Fibroblast of skin of left quadriceps (primary cell): ENCODE measurements around the gene SURF1.

ENCODE experiments used
- DNase-seq, 2 experiments: peaks; one replicate each; pipeline ENCODE4 v3.0.0-alpha.2; 2013; ENCODE audit warnings: low read depth in 2 of 2

SURF1 gene

GRCh38 chr9:133362359-133363044 is 6.2 kb upstream of the SURF1 start:
- DNase-seq, result no peak

- DNase-seq, result no peak
Observed at GRCh38 chr9:133361507-133362092, 5.3 kb upstream of the SURF1 start.

DNA sequence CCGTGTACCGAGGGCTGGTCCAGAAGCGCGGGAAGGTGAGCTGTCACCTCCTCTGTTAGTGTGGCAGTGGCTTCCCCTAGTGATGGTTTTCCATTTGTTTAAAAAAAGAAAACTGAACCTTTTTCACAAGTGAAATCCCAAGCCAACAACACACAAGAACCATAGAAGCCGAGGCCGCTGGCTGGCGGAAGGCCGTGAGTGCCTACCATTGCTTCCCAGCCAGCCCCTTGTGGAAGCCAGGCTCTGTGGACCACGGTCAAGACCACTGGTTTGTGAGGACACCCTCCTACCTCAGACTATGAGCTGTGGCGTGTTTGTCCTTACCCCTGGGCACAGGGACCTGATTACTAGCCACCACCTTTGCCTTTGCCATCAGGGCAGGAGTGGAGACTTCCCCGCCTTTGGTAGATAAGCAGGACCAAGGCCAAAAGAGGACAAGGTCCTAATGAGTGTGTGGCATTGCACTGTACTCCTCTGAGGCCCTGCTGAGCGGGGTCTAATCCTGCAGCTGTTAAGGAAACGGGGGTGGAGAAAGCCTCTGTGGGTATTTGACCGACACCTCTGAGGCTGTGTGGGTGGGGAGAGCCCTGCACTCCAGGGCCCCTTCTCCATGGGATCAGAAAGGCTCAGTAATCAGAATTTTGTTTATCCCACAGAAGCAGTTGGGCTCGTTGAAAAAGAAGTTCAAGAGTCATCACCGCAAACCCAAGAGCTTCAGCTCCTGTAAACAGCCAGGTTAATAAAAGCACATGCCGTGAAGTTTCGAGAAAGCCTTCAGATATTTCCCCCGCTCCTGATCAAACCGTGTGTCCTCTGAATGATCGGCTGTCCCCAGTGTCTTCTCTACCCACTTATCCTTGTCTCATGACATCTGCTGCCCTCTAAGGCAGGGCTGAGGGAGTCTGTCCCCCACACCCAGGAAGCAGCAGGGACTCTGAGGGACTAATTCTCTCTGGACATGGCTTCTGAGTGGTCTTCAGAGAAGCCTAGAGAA is 4.4 kb upstream of the SURF1 start:
- no peak for DNase-seq

DNA sequence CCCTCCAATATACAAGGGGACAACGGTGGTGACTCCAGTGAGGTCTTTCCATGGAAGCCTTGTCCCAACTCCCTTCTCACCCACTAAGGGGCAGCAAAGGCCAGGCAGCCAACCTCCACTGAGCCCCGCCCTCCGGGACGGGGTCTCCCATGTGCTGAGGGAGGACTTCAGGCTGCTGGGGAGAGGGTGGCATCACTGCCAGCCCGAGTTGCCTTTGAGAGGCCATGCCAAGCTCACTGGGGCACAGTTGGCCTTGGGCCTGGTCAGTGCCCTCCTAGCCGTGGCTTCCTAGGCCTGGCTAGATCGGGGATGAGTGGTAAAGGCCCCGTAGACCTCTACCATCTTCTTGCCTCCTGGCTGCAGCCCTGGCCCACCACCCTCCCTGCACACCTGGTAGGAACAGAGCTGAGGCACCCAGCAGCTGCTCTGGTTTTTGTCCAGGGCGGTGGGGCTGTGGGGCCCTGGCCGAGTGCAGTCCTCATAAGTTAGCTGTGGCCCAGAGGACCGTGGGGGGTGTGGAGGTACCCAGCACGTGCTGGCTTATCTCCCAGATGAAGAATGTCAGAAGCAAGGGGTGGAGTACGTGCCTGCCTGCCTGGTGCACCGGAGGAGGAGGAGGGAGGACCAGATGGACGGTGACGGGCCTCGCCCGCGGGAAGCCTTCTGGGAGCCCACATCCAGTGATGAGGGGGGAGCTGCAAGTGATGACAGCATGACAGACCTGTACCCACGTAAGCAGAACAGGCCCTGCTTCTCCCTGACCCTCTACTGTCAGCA is 3.3 kb upstream of the SURF1 start:
- no peak for DNase-seq

DNA sequence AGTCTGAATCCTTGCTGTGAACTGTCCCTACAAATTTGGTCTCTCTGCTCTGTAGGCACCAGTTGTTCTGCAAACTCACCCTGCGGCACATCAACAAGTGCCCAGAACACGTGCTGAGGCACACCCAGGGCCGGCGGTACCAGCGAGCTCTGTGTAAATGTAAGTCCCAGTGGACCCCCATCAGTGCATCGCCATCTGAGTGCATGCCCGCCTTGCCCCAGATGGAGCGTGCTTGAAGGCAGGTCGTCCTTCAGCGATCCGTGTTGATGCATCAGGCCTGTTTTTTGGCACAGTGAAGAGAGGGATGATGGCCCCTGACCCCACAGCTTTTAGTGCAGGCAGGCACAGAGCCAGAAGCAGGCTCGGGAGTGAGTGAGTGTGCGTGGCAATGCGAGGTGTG is 1.4 kb upstream of the SURF1 start:
- DNase-seq, result no peak

- no peak for DNase-seq
Observed at GRCh38 chr9:133355881-133356357, 368 bp downstream of the SURF1 start.

DNA sequence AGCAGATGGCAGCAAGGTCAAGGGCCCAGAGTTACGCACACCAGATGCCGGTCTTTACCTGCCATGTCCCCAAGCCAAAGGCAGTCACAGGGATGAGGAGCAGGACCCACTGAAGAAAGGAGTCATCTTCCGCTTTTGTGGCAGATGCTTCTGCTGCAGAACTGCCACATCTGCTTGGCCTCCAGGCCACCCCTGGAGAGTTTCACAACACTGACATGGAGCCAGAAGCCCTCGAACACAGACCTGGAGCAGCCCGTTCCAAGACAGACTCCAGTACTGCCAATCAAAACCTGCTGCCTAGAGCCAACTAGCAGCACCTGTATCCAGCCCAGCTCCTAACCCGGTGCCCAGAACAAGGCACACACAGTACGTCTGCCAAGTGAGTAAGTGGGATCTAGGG is 1.5 kb downstream of the SURF1 start:
- DNase-seq, result no peak

DNA sequence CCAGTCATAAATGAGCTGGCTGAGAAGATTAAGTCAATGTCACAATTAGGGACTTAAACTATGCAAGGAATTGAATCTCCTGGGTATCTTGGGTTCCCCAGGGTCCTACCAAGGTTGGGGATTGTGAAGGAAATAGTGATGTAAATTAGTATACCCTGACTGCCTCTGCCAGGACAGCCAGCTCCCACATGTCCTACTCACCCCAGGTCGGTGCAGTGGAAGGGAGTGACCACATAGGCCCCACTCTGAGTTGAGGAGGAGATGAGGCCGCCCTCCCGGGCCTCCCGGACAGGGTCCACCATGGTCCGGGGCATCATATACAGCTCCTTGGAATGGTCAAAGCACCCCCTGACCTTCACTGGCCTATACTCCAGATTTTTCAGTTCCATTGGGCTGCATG is 2.7 kb downstream of the SURF1 start:
- DNase-seq, result no peak

GRCh38 chr9:133352635-133353340 is 3.5 kb downstream of the SURF1 start:
- no peak for DNase-seq

DNA sequence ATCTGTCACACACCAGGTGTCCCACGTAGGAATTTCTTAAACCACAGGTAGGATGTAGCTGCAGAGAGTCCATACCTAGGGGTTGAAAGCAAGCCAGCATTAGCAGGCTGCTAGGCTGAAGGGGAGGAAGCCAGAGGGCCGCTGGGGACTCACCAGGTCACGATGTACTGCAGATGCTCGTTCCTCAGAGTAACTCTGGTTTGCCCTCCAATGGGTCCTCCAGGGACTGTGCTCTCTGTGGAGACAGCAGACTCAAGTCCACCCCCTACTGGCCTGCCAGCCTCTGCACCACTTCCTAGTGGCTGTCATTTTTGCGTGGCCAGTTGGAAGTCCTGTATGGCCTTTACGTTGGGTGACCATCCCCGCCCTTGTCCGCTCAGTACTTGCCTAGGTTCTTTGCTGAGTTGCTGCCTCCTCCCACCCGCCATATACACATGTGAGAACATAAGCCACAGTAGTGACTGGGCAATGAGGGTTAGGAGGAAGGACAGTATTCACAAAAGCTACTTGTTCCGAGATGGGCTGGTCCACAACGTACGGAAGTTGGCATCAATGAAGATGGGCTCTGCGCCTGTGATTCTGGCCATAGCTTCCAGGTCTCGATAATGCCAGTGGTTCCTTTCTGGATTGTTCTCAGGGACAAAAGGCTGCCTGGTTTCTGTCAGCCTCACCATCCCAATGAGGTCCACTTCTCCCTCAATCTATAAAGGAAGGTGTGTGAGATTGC is 4.2 kb downstream of the SURF1 start:
- no peak for DNase-seq

GRCh38 chr9:133351526-133351907 is 4.8 kb downstream of the SURF1 start:
- no peak for DNase-seq

DNA sequence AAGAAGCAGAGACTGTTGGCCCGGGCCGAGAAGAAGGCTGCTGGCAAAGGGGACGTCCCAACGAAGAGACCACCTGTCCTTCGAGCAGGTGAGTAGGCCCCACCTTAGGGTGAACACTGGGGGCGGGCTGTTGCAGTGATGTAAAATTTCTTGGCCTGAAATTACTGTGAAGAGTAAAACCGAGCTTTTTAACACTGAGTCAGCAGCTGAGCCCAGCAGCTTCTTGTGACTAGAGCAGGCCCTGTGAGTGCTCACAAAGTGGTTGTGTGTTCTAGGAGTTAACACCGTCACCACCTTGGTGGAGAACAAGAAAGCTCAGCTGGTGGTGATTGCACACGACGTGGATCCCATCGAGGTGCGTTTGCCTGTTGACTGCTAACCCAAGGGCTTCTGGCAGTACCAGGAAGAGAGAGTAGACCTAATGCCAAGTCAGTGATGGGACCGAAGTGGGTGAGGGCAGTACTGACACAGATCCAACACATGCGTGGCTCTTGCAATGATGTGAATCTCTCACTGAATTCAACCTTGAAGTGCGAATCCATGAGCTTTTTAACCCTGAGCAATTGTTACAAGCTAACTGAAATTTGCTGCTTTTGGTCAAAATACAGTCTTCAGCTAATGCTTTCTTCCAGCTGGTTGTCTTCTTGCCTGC is 6.2 kb downstream of the SURF1 start:
- no peak for DNase-seq

- no peak for DNase-seq
Observed at GRCh38 chr9:133348718-133349573, 7.3 kb downstream of the SURF1 start.

DNA sequence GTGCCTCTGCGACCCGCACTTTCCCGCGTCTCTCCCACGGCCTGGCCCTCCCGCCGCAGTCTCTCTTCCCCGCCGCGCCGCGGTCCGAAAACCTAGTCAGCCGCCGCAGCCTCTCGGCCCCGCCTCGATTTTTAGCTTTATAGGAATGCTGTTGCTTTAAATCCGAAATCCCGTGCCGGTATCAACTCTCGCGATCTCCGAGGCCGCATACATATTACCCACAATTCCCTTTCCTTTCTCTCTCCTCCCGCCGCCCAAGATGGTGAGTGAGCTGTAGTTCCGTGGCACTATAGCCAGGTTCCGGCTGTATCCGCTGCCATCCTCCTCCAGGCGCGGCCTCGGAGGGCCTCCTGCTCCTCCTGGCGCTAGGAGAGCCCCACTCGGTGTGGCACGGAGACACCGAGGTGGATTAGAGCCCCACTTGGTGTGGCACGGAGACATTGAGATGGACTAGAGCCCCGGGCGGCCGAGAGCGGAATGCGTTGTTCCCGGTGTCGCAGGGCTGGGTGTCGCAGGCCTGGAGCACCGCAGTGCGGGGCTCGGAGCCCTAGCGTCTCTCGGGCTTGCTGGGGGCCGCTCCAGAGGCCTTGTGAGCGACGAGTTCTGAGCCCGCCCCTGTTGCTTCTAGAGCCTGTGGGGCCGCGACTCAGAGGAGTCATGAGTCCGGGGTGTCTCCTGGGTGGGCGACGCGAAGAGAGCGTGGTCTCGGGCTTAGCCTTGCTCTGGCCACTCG is 8.1 kb downstream of the SURF1 start, which contains the start of the genes MED22 and RPL7A:
TSS of gene MED22 (minus strand) at position 147 of the 733 bp plus-strand sequence. CDS start 1,469 bp downstream, outside the sequence.
TSS of gene RPL7A (plus strand) at position 234 of the 733 bp plus-strand sequence. CDS start at position 260, 26 bp downstream.
- peak; percentile 93 to 94 for DNase-seq

GRCh38 chr9:133347515-133347984 is 8.7 kb downstream of the SURF1 start:
- DNase-seq, result no peak

DNA sequence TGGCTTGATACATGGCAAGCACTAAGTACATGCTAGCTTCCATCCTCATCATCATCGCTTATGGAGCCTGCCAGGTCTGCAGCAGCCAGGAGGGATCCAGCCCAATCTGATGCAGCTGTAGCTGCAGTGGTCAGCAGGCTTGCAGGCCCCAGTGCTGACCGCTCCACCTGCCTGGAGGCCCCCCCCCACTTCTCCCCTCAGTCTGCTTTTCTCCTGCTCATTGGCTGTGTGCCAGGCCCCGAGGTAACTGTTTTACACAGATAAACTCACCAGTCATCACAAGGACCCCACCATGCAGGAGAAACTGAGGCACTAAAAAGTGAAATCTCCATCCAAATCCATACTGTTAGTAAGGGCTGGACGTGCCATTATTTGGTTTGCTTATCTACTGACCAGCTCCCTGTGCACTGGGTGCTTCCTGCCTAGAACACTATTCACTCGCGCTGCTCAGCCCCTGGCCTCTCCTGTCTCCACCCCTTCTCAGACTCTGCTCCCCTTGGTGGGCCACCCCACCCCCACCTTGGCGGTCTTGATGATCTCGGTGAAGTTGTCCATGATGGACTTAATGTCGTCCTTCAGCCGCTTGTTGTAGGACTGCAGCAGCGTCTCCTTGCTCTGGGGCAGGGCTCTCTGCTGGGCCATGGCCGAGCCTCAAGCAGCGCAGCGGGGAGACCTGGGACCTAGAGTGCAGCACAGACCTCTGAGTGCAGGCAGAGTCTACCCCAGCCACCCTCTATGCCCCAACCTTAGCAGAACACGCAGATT is 10.1 kb downstream of the SURF1 start:
- no peak for DNase-seq

DNA sequence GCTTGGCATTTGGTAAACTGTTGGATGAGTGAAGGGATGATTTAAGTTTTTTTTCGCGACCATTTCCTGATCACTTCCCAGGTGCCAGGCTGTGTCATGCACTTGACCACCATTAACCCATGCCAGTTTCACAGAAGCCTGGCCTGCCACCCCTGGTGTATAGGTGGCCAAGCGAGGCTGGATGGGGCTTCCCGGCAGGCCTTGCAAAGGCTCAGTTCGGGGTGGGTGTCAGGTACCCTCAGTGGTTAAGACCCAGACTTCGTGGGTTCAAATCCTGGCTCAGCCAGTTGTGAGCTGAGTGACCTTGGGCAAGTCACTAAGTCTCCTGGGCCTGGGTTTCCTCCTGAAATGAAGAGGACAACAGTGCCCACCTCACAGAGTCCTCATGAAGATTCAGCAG is 10.7 kb downstream of the SURF1 start:
- no peak for DNase-seq
